Esophagus muscularis mucosa (tissue), 3 donors: ENCODE measurements around the gene RAB11A.

ENCODE experiments used
- POLR2A ChIP-seq: fragments of 450-650 bp; IDR thresholded peaks from one replicate; pipeline ENCODE4 v1.6.1; 2017; ENCODE audit warnings: antibody characterized with exemption, moderate library complexity, mild to moderate bottlenecking, low read depth
- TF ChIP-seq, protein P1 (sequence below), 3 experiments: fragments of 200-600 bp in 2 of 3; fragments of 450-650 bp in 1 of 3; sonication (generic) in 2 of 3; IDR thresholded peaks; one replicate each; pipeline ENCODE4 v1.5.1; 2017 to 2019; ENCODE audit warnings: antibody characterized with exemption in 3 of 3, mild to moderate bottlenecking in 2 of 3, moderate library complexity in 1 of 3

DNA sequence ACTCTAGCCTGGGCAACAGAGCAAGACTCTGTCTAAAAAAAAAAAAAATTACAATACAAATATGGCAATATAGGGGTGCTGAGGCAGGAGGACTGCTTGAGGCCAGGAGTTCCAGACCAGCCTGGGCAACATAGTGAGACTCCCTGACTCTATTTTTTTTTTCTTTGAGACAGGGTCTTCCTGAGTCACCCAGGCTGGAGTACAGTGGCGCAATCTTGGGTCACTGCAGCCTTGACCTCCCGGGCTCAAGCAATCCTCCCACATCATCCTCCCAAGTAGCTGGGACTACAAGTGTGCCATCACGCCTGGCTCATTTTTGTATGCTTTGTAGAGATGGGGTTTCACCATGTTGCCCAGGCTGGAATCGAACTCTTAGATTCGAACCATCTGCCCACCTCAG is 17.3 kb upstream of the RAB11A start:
- TF ChIP-seq, protein P1, sequence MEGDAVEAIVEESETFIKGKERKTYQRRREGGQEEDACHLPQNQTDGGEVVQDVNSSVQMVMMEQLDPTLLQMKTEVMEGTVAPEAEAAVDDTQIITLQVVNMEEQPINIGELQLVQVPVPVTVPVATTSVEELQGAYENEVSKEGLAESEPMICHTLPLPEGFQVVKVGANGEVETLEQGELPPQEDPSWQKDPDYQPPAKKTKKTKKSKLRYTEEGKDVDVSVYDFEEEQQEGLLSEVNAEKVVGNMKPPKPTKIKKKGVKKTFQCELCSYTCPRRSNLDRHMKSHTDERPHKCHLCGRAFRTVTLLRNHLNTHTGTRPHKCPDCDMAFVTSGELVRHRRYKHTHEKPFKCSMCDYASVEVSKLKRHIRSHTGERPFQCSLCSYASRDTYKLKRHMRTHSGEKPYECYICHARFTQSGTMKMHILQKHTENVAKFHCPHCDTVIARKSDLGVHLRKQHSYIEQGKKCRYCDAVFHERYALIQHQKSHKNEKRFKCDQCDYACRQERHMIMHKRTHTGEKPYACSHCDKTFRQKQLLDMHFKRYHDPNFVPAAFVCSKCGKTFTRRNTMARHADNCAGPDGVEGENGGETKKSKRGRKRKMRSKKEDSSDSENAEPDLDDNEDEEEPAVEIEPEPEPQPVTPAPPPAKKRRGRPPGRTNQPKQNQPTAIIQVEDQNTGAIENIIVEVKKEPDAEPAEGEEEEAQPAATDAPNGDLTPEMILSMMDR (IDR thresholded peaks at IDR 0.05): no peak
- no peak for TF ChIP-seq POLR2A
